Measurements from ENCODE around the gene AHI1. TPM values are rescaled to one million over a fixed set of nuclear protein-coding genes. Genes with fewer than 3 reads are reported as not detected.
"Not testable (repeated sequence)": the region's sequence is repeated elsewhere in the genome, so short reads cannot be mapped to it uniquely, and the experiment has no call there.

The AHI1 gene
- total and polyA plus RNA-seq, 9 donors = 7.1 to 56.2 (median 26.7) TPM

- TF ChIP-seq CTCF (IDR thresholded peaks at IDR 0.05) (no peak), EP300 (IDR thresholded peaks at IDR 0.05) (no peak), POLR2A (IDR thresholded peaks at IDR 0.05) (no peak)
- Histone ChIP-seq H3K4me3 (no peak overlapping the region), H3K27me3 (no peaks in the 10 kb centered on the region), H3K36me3 (no peaks in the 10 kb centered on the region), H3K9me3 (no peaks in the 10 kb centered on the region), H3K4me1 (ENCODE audit: insufficient read depth) (no peaks in the 10 kb centered on the region), H3K27ac (no peak overlapping the region)
- no peak for DNase-seq
- 73 to 75% (median 74%) methylated on average over 13 of the region's 13 CpGs for WGBS, 3 donors
- intact Hi-C loops (cut with DNase I) = no loop called here
Measured at GRCh38 chr6:135251498-135252441, 245.8 kb downstream of the AHI1 start.

- Histone ChIP-seq H3K27me3 (no peaks in the 10 kb centered on the region), H3K9me3 (no peaks in the 10 kb centered on the region), H3K27ac (no peak overlapping the region), H3K36me3 (no peaks in the 10 kb centered on the region), H3K4me1 (ENCODE audit: insufficient read depth) (no peaks in the 10 kb centered on the region), H3K4me3 (no peak overlapping the region)
- TF ChIP-seq EP300 (IDR thresholded peaks at IDR 0.05) = no peak
- no peak for TF ChIP-seq CTCF (IDR thresholded peaks at IDR 0.05)
- TF ChIP-seq POLR2A (IDR thresholded peaks at IDR 0.05) = no peak
- intact Hi-C loops (cut with DNase I) = no loop called here
- no peak for DNase-seq
- 87 to 88% (median 87%) methylated on average over 9 of the region's 9 CpGs for WGBS, 3 donors
Measured at GRCh38 chr6:135250751-135251497, 246.6 kb downstream of the AHI1 start.

GRCh38 chr6:135250234-135250633 lies 247.3 kb downstream of the AHI1 start:
- no peaks in the 10 kb centered on the region for H3K4me1 ChIP-seq (ENCODE audit: insufficient read depth)
- H3K9me3 ChIP-seq = no peaks in the 10 kb centered on the region
- 88 to 92% (median 90%) methylated on average over 9 of the region's 9 CpGs for WGBS, 3 donors
- no peaks in the 10 kb centered on the region for H3K36me3 ChIP-seq
- no peak for DNase-seq
- intact Hi-C loops (cut with DNase I) = no loop called here
- no peak overlapping the region for H3K4me3 ChIP-seq
- no peaks in the 10 kb centered on the region for H3K27me3 ChIP-seq
- TF ChIP-seq CTCF (IDR thresholded peaks at IDR 0.05) = no peak
- no peak for TF ChIP-seq POLR2A (IDR thresholded peaks at IDR 0.05)
- TF ChIP-seq EP300 (IDR thresholded peaks at IDR 0.05) = no peak
- no peak overlapping the region for H3K27ac ChIP-seq

- H3K9me3 ChIP-seq; DNase-seq; intact Hi-C loops (cut with DNase I); H3K36me3 ChIP-seq; H3K4me1 ChIP-seq (ENCODE audit: insufficient read depth); H3K27ac ChIP-seq; H3K4me3 ChIP-seq; H3K27me3 ChIP-seq: not testable (repeated sequence)
- WGBS, 3 donors = 89 to 93% (median 92%) methylated on average over 8 of the region's 8 CpGs
Measured at GRCh38 chr6:135246412-135247012, 251.0 kb downstream of the AHI1 start.

All from ovary (tissue), 9 donors.